Activated CD4-positive, CD25-positive, alpha-beta regulatory T cell treated with anti-CD3 and anti-CD28 coated beads, Interleukin-2, amount 50 U/mL, for 16 hours (primary cell): ENCODE data around the gene S100A5.

Experiments used
- DNase-seq: peaks from one replicate; pipeline ENCODE4 v3.0.0-alpha.2; 2020; ENCODE audit warnings: low read depth, low spot score

Gene S100A5

DNA sequence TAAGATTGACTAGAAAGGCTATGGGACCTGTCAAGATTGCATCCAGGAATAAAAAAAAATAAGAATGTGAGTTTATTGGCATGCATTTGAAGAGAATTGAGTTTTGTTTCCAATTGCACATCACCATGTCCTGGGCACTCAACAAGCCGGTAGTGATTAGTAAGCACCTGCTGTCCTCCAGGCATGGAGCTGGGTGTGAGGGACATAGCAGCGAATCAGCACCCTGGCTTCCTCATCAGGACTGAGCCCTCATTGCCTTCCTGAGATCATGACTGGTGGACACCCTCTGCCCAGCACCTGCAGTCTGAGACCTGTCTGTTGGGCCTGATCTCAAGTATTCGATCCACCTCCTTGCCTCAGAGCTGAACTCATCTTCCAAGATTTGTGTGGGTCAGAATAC lies 31.7 kb downstream of the S100A5 start:
- DNase-seq = no peak

DNA sequence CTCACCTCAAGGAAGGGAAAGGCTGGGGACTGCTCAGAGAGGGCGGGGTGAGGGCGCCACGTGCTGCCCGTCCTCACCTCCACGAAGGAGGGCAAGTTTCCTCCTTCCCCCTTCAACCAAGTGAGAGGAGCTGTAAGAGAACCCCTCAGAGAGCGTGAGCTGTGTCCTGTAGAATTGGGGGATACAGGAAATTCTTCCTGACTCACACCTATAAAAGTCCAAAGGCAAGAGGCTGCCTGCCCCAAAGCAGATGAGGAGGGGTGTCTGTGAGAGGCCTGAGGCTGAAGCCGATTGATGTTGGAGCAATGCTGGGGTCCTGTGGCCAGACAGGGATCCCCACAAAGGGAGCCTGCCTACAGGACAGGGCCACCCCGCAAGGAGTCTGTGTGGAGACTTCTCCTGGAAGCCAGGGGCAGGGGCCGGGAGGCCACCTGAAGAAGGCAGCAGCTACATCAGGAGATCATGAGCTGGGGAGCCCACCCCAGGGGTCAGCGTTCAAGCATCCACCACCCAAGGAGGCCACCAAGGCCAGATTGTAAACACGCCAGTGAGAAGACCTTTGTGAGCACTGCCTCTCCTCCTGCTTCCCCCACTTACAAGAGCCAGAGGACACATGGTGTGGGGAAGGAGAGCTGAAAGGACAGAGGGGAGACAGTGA lies 32.7 kb downstream of the S100A5 start:
- no peak for DNase-seq

DNA sequence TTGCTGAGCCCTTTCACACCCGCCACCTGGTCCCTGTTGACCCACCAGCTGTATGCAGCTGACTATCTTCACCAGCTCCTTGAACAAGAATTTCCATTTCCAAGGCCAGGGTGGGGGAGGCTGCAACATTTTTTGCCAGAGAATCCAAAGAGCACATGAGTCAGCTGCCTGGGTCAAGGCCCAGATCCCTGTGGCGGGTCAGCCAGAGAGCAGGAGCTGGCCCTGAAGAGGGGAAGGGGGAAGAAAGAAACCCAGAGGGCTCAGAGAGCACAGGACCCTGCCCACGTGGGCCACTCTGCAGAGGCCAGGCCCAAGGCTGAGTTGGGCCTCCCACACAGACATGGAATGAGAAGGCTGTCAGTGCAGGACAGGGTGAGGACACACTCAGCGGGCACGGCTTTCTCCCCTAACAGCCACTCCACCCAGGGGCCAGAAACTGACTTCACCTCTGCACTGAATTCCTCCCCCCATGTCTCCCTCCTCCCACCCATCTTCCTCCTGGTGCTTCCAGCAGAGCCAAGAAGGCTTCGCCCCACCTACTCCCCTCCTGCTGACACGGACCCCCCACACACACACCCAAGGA lies 33.8 kb downstream of the S100A5 start:
- DNase-seq = no peak

DNA sequence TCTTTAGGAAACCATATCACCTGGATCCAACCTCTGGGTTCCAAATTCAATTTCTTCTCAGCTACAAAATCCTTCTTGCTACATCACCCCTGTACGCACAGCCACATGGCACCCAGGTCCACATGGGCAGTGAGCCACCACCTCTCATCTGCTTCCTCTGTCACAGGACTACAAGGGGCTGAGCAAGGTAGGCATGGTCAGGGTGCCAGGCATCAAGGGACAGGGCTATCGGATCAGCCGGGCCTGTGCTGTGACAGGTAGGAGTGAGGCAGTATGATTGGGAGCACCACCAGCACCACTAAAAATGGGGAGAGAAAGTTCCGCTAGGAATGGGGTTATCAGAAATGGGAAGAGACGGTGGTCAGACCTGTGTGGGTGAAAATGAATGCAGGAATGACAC lies 34.3 kb downstream of the S100A5 start:
- no peak for DNase-seq

DNA sequence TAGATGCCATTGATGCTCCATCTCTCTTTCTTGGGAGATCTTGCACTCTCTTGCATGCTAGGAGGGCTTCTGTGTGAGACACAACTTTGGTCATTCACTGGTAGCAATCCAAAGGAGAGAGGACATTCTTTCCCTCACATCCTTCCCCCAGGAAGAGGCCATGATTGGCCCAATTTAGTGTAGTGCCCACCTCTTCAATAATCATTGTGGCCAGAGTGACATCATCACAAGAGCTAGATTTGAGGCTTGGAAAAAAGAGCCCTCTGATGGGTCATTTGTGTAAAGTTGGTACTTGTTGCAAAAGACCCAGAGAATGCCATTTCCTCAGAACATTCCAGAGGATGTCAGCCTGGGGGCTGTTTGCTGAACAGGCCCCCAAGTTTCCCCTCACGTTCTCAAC lies 35.2 kb downstream of the S100A5 start:
- DNase-seq = no peak

DNA sequence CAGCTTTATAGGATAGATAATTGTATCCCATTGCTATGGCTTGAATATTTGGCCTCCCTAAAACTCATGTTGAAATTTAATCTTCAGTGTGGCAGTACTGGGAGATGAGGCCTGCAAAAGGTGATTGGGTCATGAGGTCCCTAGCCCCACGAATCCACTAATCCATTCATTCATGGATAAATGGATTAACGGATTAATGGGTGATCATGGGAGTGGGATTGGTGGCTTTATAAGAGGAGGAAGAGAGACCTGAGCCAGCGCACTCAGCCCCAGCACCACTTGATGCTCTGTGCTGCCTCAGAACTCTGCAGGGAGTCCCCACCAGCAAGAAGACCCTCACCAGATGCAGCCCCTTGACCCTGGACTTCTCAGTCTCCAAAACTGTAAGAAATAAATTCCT lies 37.0 kb downstream of the S100A5 start:
- DNase-seq = no peak

DNA sequence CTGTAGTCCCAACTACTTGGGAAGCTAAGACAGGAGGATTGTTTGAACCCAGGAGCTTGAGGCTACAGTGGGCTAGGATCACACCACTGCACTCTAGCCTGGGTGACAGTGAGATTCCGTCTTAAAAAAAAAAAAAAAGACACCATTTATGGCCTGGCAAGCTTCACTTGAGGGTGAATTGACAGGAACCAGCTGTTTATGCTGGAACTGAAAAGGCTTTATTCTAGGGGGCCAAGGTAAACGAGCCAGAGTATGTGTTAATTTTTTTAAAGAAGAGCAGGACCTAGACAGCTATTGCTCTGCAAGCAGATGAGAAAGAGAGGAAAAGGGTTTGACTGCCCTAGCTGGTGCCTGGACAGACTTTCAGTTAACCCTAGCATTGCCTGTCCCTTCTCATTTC lies 42.0 kb downstream of the S100A5 start:
- no peak for DNase-seq

DNA sequence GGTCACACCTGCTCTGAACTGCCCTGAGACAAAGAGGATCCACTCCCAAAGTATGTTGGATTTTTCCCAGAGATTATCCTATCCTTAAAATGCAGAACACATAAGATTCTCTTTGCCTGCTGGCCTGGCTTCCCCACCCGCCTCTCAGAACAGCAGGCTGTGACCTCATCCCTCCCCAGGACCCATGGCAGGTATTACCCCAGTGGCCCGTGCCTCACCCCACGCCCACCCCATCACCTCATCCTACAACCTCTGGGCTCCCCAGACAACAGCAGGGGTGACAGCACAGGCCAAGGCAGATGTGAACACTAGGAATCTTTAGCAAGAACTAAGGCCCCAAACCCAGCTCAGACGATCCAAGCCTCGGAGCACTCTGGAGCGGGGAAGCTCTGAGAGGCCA lies 45.2 kb downstream of the S100A5 start:
- no peak for DNase-seq

DNA sequence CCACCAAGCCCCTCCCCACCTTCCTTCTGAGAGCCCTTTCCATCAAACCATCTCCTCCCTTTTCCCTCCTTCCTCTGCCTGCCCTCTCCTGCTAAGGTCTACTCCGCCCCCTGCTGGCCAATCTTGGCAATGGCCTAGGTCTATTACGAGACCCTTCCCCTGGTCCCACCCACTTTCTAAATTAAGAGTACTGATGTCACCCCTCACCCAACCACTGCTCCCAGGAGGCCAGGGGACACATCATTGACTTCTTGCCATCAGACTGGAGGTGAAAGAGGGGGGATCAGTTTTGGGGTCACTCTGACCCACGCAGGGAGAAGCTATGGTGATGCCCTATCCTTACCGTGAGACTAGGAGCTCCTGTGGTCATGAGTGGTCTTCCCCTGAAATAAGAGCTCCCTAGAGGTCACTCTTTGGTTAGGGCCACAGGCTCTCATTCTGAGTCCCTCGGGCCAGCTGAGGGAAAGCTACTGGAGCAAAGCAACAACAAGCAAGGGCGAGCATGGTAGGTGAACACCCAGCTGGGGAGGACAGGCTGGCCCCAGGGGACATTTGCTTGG lies 45.7 kb downstream of the S100A5 start:
- DNase-seq = peak; percentile 62

DNA sequence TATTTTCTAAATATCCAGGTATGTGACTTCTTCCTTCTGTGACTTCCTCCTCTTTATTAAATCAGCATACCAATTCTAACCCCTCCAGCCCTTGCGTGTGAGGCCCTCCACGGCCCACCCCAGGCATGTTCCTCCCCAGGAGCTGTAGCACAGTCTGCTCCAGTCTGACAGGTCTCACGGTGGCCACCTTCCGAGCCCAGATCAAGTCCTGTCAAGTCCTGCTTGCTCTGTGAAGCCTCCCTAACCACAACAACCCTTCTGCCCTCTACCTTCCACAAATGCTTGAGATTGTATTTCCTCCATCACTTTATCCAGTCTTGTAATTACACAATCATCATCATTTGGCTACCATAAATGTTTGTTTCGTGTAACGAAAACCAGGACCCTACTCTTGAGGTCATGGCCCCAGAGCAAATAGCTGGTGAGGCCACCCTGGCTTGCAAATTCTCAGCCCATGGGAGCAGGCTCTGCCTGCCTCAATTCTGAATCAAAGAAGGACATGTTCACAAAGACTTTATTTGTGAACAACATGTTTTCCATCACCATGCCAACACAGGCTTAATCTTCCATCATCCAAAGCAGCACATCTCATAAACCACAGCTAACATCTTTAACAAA lies 47.3 kb downstream of the S100A5 start:
- no peak for DNase-seq

DNA sequence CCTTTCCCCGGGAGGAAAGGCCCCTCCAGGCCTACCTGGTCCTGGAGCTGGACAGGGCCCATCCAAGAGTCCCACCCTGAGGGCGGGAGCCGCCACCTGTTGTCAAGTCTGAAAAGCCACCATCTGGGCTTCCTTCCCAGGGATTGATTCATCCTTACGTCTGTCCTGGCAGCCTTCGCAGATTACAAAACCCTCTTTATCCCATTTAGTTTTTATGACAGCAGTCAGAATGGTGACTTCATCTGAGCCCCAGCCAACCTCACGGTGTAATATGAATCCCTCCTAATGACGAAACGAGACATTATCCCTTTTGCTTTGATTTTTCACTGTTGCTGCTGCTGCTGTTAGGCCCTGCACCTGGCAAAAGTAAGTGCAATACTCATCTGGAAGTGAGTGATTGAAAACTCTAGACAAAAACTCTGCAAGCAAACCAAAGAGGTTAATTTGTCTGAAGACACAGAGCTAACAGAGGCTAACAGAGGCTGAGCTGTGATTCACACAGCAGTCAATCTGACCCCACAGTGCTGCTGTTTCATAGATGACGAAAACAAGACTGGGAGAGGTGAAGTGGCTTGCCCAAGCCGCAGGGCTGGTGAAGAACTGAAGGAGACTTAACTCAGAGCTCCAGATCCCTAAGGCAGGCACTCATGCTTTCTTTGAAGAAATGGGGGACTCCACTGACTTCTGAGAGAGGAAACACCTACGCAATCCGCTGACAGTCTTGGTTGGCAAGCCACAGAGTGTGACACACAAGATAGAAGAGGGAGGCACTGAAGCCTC lies 50.3 kb downstream of the S100A5 start:
- no peak for DNase-seq

DNA sequence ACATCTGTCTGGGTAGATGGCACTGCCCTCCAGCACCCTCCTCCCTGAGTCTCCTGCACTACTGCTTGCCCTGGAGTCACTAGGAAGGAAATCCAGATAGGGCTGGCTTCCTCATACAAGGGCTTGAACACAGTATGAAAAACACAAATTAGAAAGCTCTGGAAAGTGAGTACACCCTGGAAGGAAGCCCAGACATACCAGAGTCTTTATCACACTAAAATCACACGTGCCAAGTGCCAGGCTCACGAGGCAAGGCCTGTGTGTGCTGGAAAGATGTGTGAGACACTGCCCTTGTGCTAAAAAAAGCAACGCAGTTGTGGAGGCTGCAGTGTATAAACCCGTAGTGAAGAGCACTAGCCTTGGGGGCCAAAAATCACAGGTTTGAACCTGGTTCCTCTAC lies 52.0 kb downstream of the S100A5 start:
- DNase-seq = no peak

DNA sequence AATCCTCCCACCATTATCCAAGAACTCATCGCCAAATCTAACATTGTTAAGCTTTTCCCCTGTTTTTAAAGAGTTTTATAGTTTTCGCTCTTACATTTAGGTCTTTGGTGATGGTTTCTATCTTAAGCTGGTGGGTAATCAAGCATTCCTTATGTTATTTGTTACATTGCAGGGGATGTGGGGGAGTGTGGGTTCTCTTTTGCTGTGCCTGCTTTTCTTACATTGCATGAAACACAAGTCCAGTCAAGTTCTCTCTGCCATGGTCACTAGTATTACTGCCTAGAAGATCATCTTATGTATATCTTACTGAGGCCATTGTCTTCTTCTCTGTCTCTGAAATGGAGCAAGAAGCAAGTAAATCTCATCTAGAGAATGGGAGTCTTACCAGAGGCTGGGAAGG lies 53.0 kb downstream of the S100A5 start:
- DNase-seq = no peak
